Astrocyte (in vitro differentiated cells and primary cell): Measurements from ENCODE around the gene DBR1. TPM values are rescaled to one million over a fixed set of nuclear protein-coding genes. Genes with fewer than 3 reads are reported as not detected.

ENCODE experiments used
- DNase-seq: peaks from one replicate; pipeline ENCODE4 v3.0.0-alpha.2; 2010; ENCODE audit warnings: low read depth
- FAIRE-seq: peaks from 2 replicates; lab custom pipeline; 2011; peaks lifted over from hg19 to GRCh38; lab: Jason Lieb, UNC
- H2AFZ ChIP-seq: 2 replicates; pipeline ENCODE4 v1.6.0; 2012; ENCODE audit warnings: low read depth, low read length, inconsistent platforms
- H3K27ac ChIP-seq: 2 replicates; pipeline ENCODE4 v1.5.1; 2011; ENCODE audit warnings: low read depth, low read length, inconsistent platforms
- H3K27me3 ChIP-seq: 2 replicates; pipeline ENCODE4 v1.6.0; 2011; ENCODE audit warnings: low read length, inconsistent platforms; ENCODE audit not compliant: insufficient read depth
- H3K36me3 ChIP-seq: 2 replicates; pipeline ENCODE4 v1.5.1; 2011; ENCODE audit warnings: low read length, inconsistent platforms; ENCODE audit not compliant: insufficient read depth
- H3K4me1 ChIP-seq: 2 replicates; pipeline ENCODE4 v1.5.1; 2011; ENCODE audit warnings: low read length, inconsistent platforms; ENCODE audit not compliant: insufficient read depth
- H3K4me2 ChIP-seq: 2 replicates; pipeline ENCODE4 v1.6.0; 2012; ENCODE audit warnings: low read length, inconsistent platforms
- H3K4me3 ChIP-seq: 2 replicates; pipeline ENCODE4 v1.5.1; 2011; ENCODE audit warnings: low read depth, mild to moderate bottlenecking, low read length, inconsistent platforms; ENCODE audit not compliant: insufficient read depth
- H3K79me2 ChIP-seq: 2 replicates; pipeline ENCODE4 v1.6.0; 2012; ENCODE audit warnings: mild to moderate bottlenecking, low read length, inconsistent platforms; ENCODE audit not compliant: insufficient read depth
- H3K9ac ChIP-seq: 2 replicates; pipeline ENCODE4 v1.6.0; 2012; ENCODE audit warnings: mild to moderate bottlenecking, low read length, inconsistent platforms
- H3K9me3 ChIP-seq: 2 replicates; pipeline ENCODE4 v1.5.1; 2012; ENCODE audit warnings: low read depth, mild to moderate bottlenecking, low read length, inconsistent platforms; ENCODE audit not compliant: insufficient read depth
- H4K20me1 ChIP-seq: 2 replicates; pipeline ENCODE4 v1.6.0; 2012; ENCODE audit warnings: low read length, inconsistent platforms; ENCODE audit not compliant: insufficient read depth
- H3K27ac Mint-ChIP-seq: one replicate; pipeline ENCODE4 v1.8.0; 2021; ENCODE audit warnings: mild to moderate bottlenecking, mixed read lengths; ENCODE audit not compliant: unreplicated experiment
- H3K27me3 Mint-ChIP-seq: one replicate; pipeline ENCODE4 v1.8.0; 2021; ENCODE audit warnings: low read depth, mixed read lengths; ENCODE audit not compliant: unreplicated experiment
- H3K36me3 Mint-ChIP-seq: one replicate; pipeline ENCODE4 v1.8.0; 2021; ENCODE audit warnings: low read depth, mixed read lengths; ENCODE audit not compliant: unreplicated experiment
- H3K4me1 Mint-ChIP-seq: one replicate; pipeline ENCODE4 v1.8.0; 2021; ENCODE audit warnings: low read depth, mixed read lengths; ENCODE audit not compliant: unreplicated experiment
- H3K4me3 Mint-ChIP-seq: one replicate; pipeline ENCODE4 v1.8.0; 2021; ENCODE audit warnings: mild to moderate bottlenecking, moderate library complexity, mixed read lengths; ENCODE audit not compliant: unreplicated experiment
- H3K9me3 Mint-ChIP-seq: one replicate; pipeline ENCODE4 v1.8.0; 2021; ENCODE audit warnings: mild to moderate bottlenecking, mixed read lengths; ENCODE audit not compliant: unreplicated experiment
- CTCF ChIP-seq: IDR thresholded peaks from 2 replicates; pipeline ENCODE4 v1.5.1; 2011; ENCODE audit warnings: low read depth, mild to moderate bottlenecking, inconsistent platforms, low read length, moderate library complexity; ENCODE audit not compliant: insufficient read depth
- EZH2 ChIP-seq: IDR thresholded peaks from 2 replicates; pipeline ENCODE4 v1.6.1; 2012; ENCODE audit warnings: mild to moderate bottlenecking, low read length, inconsistent platforms; ENCODE audit not compliant: insufficient read depth
- total RNA-seq: library from RNA; stranded (reverse); gene quantifications from 2 replicates; pipeline ENCODE4 v1.2.1, GENCODE V29; 2021

The DBR1 gene
- total RNA-seq, 1 donor from 2014 or later, result 14.8 TPM

GRCh38 chr3:138202945-138203701, 28.4 kb upstream of the DBR1 start:
- Histone ChIP-seq H3K27me3 (no peaks in the 10 kb centered on the region), H3K4me3 (no peak overlapping the region), H3K4me1 (no peaks in the 10 kb centered on the region), H3K9me3 (no peaks in the 10 kb centered on the region), H3K27ac (no peak overlapping the region), H3K4me2 (no peak overlapping the region), H3K9ac (no peak overlapping the region), H4K20me1 (peaks cover 84% of the 10 kb centered on the region), H3K79me2 (peaks cover 97% of the 10 kb centered on the region), H3K36me3 (no peaks in the 10 kb centered on the region), H2AFZ (no peak overlapping the region)
- no peak overlapping the region for H3K4me3 Mint-ChIP-seq
- H3K4me1 Mint-ChIP-seq, result peaks cover 14% of the 10 kb centered on the region
- no peak for TF ChIP-seq EZH2
- no peak for TF ChIP-seq CTCF
- FAIRE-seq (no peak), DNase-seq (no peak)
- no peak overlapping the region for H3K27ac Mint-ChIP-seq
- no peaks in the 10 kb centered on the region for H3K27me3 Mint-ChIP-seq
- no peaks in the 10 kb centered on the region for H3K9me3 Mint-ChIP-seq
- H3K36me3 Mint-ChIP-seq, result peaks cover 5% of the 10 kb centered on the region

GRCh38 chr3:138200424-138200823, 25.7 kb upstream of the DBR1 start:
- Histone ChIP-seq H3K36me3 (no peaks in the 10 kb centered on the region), H3K27ac (no peak overlapping the region), H3K4me3 (no peak overlapping the region), H3K9ac (no peak overlapping the region), H3K27me3 (no peaks in the 10 kb centered on the region), H2AFZ (no peak overlapping the region), H3K9me3 (no peaks in the 10 kb centered on the region), H3K4me1 (no peaks in the 10 kb centered on the region), H4K20me1 (peaks cover 86% of the 10 kb centered on the region), H3K4me2 (no peak overlapping the region), H3K79me2 (peaks cover 97% of the 10 kb centered on the region)
- no peak for DNase-seq
- Mint-ChIP-seq H3K4me1 (peaks cover 16% of the 10 kb centered on the region), H3K36me3 (peaks cover 2% of the 10 kb centered on the region), H3K27me3 (no peaks in the 10 kb centered on the region), H3K27ac (no peak overlapping the region), H3K4me3 (no peak overlapping the region), H3K9me3 (peaks cover 3% of the 10 kb centered on the region)
- no peak for FAIRE-seq
- no peak for TF ChIP-seq CTCF
- no peak for TF ChIP-seq EZH2

GRCh38 chr3:138199851-138200250, 25.1 kb upstream of the DBR1 start:
- Mint-ChIP-seq H3K36me3 (peaks cover 2% of the 10 kb centered on the region), H3K27ac (no peak overlapping the region), H3K4me1 (peaks cover 16% of the 10 kb centered on the region), H3K27me3 (no peaks in the 10 kb centered on the region), H3K4me3 (no peak overlapping the region), H3K9me3 (peaks cover 3% of the 10 kb centered on the region)
- H3K79me2 ChIP-seq, result peaks cover 95% of the 10 kb centered on the region
- H3K4me3 ChIP-seq, result no peak overlapping the region
- no peaks in the 10 kb centered on the region for H3K27me3 ChIP-seq
- H4K20me1 ChIP-seq, result peaks cover 86% of the 10 kb centered on the region
- H3K36me3 ChIP-seq, result no peaks in the 10 kb centered on the region
- H2AFZ ChIP-seq, result no peak overlapping the region
- TF ChIP-seq EZH2 (no peak), CTCF (no peak)
- H3K4me2 ChIP-seq, result no peak overlapping the region
- H3K27ac ChIP-seq, result no peak overlapping the region
- H3K9ac ChIP-seq, result no peak overlapping the region
- H3K9me3 ChIP-seq, result no peaks in the 10 kb centered on the region
- no peak for FAIRE-seq
- H3K4me1 ChIP-seq, result no peaks in the 10 kb centered on the region
- DNase-seq, result no peak
